GM21423 (cell line): ENCODE data around the gene FAM83G.
A peak's percentile ranks its signal among the peaks of the same experiment; 100 is the strongest.
"Not testable (repeated sequence)": the region's sequence is repeated elsewhere in the genome, so short reads cannot be mapped to it uniquely, and the experiment has no call there.

Experiments used
- ATAC-seq: cut with Tn5 transposase; IDR thresholded peaks from one replicate; pipeline ENCODE4 v1.9.1; 2021; ENCODE audit warnings: mild to moderate bottlenecking, moderate library complexity; ENCODE audit not compliant: unreplicated experiment

Gene FAM83G, protein sequence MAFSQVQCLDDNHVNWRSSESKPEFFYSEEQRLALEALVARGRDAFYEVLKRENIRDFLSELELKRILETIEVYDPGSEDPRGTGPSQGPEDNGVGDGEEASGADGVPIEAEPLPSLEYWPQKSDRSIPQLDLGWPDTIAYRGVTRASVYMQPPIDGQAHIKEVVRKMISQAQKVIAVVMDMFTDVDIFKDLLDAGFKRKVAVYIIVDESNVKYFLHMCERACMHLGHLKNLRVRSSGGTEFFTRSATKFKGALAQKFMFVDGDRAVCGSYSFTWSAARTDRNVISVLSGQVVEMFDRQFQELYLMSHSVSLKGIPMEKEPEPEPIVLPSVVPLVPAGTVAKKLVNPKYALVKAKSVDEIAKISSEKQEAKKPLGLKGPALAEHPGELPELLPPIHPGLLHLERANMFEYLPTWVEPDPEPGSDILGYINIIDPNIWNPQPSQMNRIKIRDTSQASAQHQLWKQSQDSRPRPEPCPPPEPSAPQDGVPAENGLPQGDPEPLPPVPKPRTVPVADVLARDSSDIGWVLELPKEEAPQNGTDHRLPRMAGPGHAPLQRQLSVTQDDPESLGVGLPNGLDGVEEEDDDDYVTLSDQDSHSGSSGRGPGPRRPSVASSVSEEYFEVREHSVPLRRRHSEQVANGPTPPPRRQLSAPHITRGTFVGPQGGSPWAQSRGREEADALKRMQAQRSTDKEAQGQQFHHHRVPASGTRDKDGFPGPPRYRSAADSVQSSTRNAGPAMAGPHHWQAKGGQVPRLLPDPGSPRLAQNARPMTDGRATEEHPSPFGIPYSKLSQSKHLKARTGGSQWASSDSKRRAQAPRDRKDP

DNA sequence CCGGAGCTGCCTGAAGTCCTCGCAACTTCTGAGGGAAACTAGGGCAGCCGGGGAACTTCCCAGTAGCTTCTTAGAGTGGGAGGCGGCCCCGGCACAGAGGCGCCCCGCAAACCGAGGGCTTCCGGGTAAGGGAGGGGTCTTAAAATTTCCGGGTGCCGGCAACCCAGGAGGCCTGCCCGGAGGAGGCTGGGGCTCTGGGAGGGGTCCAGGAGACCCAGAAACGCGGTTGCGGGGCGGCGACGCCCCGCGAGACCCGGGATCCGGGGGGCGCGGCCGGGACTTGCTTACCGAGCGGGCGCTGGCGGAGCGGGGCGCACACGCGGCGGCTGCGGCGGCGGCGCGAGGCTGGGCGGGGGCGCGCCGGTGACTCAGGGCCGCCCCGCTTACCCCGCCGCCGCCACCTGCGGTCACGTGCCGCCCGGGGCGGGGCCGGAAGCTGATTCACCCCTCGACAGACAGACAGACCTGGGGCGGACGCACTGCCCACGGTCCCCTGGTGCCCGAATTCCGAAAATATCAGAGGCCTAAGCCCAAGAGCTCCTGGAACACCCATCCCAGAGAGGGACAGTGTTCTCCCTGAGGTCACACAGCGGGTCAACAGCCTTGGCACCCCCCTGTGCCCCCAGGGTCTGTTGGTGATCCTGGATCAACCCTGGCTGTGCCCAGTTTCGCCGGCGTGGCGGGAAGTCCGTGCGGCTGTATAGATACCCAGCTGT, at the start of gene FAM83G:
TSS of gene FAM83G (minus strand) at position 344 of the 716 bp plus-strand sequence. CDS start 723 bp downstream, outside the sequence.
- peak; percentile 79 for ATAC-seq

DNA sequence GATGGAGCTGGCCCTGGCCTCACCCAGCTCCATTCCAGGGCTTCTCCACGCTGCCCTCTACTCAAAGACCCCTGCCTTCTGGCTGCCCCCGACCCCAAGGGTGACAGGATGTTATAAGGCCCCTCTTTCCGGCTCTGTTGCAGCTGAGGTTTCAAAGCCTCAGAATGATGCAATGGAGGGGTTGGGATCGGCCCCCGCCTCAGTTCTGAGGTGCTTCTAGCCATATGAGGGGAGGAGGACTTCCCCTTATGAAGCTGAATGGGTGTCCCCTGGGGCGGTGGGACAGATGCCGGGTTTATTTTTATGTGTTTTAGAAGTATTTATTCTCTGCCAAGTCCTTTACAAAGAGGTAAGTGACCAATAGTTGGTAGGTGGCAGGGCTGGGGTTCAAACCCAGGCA, 44.3 kb upstream of the FAM83G start:
- ATAC-seq: not testable (repeated sequence)

- ATAC-seq: not testable (repeated sequence)
Observed at GRCh38 chr17:19047510-19047909, 42.9 kb upstream of the FAM83G start.

GRCh38 chr17:19046782-19047375, 42.3 kb upstream of the FAM83G start, which contains the start of gene GRAP:
Gene GRAP (minus strand): TSS chr17:19046957. CDS start chr17:19046926, 31 bp downstream.
- ATAC-seq: not testable (repeated sequence)

DNA sequence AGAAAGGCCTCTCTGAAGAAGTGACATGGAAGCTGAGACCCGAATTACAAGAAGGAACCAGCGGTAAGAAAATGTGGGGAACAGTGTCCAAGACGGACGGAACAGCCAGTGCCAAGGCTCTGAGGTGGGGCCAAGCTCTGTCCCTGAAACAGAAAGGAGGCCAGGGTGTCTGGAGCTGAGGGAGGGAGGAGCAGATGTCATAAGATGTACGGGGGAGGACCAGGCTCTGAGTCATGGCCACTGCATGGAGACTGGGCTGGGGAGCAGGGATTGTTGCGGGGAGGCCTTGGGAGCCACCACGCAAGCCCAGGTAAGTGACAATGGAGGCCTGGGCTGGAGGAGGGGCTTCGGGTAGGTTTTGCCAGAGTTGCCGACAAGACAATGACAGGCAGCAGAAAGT, 40.1 kb upstream of the FAM83G start:
- ATAC-seq: not testable (repeated sequence)

- ATAC-seq: peak; percentile 33
Observed at GRCh38 chr17:19043032-19043431, 38.5 kb upstream of the FAM83G start.

- not testable (repeated sequence) for ATAC-seq
Observed at GRCh38 chr17:19042369-19042768, 37.8 kb upstream of the FAM83G start.

- ATAC-seq: not testable (repeated sequence)
Observed at GRCh38 chr17:19041871-19042270, 37.3 kb upstream of the FAM83G start.

GRCh38 chr17:19040350-19040749, 35.8 kb upstream of the FAM83G start:
- not testable (repeated sequence) for ATAC-seq

DNA sequence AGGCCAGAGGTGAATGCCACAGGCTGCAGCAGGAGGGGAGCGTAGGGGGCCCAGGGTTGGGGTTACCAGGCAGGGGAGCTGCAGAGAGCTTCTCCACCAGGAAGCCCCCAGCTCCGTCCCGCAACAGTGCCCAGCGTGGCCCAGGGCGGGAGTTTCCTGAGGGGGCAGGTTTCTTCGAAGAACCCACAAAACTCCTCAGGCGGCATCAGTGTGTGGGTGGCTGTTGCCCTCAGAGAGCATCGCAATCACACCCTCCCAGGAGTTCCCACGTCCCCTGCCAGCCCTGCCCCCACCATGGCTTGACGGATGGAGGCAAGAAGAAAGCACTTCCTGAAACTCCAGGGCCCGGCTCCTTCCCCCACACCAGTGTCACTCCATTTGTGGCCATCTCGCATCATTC, 34.2 kb upstream of the FAM83G start:
- ATAC-seq: not testable (repeated sequence)

DNA sequence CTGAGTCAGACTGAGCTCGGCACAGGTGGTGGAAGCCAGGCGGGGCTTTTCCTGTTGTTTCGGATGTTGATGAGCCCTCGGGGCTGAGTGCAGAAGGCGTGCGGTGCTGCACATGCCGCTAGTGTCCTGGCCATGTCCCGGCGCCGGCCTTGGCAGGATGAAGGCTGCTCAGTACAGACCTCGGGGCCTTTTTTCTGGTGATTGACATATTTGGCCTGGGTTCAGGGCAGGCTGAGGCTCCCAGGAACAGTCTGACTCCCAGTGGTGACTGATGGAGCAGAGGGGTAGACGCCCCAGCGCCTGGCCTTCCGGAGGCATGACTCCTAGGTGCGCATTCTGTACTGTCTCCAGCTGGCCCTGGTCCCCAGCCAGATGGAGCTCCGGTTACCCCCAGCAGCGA, 33.4 kb upstream of the FAM83G start:
- ATAC-seq: not testable (repeated sequence)

DNA sequence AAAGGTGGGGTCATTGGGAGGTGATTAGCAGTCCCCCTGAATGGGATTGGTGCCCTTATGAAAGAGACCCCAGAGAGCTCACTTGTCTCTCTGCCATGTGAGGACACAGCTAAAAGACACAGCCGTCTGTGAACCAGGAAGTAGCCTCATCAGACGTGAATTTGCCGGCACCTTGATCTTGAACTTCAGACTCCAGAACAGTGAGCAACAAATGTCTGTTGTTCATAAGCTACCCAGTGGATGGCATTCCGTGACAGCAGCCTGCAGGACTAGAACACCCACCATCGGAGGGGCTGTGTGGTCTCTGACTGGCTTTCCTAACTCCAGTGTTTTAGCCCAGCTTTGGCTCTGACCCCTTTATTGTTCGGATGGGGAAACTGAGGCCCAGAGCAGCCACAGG, 33.0 kb upstream of the FAM83G start:
- not testable (repeated sequence) for ATAC-seq

- peak; percentile 31 for ATAC-seq
Observed at GRCh38 chr17:19036186-19036585, 31.6 kb upstream of the FAM83G start.

DNA sequence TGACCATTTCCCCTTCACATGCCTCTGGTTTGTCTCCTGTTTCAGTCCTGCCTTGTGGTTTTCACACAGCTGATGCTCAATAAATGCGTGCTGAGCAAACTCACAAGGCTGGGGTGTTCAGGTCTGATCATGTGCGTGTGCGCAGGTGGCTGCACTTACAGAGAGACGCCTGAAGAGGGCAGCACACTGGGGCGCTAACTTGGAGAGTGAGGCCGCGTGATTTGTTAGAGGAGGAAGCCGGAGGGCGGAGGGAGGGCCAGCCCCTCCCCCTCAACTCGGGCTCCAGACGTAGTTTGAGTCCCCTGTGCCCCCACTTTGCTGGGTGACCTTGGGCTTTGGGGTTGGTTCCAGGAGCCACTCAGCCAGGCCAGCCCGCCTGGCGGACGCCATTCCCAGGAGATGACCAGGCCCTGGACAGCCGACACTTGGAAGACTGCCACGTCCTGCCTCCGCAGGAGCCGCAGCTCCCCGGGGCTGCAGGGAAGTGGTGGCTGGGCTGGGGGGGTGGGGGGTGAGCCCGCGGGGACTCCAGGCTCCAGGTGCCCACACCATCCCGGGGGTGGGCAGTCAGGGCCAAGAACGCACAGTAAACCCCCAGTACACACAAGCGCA, 27.9 kb upstream of the FAM83G start:
- ATAC-seq: peak; percentile 41

DNA sequence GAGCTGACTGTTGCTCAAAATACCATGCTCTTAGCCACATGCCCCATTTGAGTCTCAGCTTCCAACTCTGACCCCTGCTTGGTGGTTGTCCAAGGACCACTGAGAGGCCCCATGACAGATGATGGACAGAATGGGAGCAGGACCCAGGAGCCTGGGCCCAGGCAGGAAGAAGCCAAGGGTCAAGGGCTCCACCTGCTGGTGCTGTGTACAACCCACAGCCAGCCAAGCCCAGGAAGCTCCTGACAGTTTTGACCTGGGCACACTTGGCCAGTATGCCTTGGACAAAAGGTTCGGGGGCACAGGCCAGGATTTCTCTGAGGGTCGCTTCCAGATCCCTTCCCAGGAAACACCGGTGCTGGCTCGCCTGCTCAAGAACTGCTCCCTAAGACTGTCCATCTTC, 27.2 kb upstream of the FAM83G start:
- peak; percentile 42 for ATAC-seq

DNA sequence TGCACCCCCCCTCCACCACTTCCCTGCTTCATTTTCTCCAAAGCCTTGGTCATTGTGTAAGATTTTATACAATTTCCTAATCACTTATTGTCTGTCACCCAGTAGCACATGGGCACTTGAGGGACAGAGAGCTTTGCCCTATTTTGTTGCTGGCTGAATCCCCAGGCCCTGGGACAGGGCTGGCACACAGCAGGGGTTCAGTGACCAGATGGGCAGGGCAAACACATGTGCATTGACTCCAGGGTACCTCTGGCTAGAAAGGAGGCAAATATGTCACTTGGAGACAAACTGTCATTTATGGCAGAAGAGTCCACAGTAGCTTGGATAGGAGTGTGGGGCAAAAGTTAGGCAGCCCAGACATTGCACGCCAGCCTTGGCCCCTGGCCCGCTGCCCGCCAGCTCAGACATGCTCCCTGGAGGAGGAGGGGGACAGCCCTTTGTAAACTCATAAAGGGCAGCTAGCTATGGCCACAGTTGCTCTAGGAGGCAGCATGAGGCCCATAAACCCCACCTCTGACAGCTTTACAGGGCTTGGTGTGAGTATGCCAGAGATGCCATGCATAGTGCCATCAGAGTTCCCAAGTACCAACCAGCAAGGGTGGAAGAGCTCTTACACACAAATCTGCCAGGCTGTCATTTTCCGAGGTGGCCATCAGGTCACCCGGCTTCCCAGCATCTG, 26.3 kb upstream of the FAM83G start:
- ATAC-seq: not testable (repeated sequence)

DNA sequence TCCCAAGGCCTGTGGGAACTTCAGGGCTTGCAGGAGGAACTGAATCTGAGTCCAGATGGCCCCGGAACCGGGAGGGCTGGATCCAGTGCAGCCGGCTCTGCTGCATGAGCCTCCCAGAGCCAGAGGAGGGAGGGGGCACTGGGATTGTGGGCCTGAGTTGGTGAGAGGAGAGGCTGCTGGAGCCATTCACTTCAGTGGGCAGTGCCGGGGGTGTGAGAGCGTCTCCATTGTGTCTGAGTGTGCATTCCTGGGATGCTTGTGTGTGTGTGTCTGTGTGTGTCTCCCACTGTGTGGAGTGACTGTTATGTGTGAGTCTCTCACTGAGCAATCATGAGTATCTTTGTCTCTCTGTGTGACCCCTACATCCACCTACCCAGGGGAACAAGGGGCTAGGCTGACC, 25.2 kb upstream of the FAM83G start:
- ATAC-seq: not testable (repeated sequence)

GRCh38 chr17:19028671-19029070, 24.1 kb upstream of the FAM83G start:
- not testable (repeated sequence) for ATAC-seq
